Measurements from ENCODE around the gene ADARB2. TPM values are rescaled to one million over a fixed set of nuclear protein-coding genes. Genes with fewer than 3 reads are reported as not detected.
"Not testable (repeated sequence)": the region's sequence is repeated elsewhere in the genome, so short reads cannot be mapped to it uniquely, and the experiment has no call there.

The ADARB2 gene
- under 1 TPM; 0.17 to 0.30 TPM for total RNA-seq

- H3K27me3 Mint-ChIP-seq: peaks cover 77% of the 10 kb centered on the region
- H3K4me1 Mint-ChIP-seq: peaks cover 5% of the 10 kb centered on the region
- H3K4me3 Mint-ChIP-seq: no peak within 1 kb of the TSS
- no peak within 1 kb of the TSS for H3K27ac Mint-ChIP-seq
- H3K36me3 Mint-ChIP-seq (ENCODE audit: low read depth): no peaks in the 10 kb centered on the region
- CTCF ChIA-PET: interaction anchor here (1.7 kb wide), 1 partner anchor 16 kb away, joined by 6 read pairs; no protein-coding TSS in a partner anchor
- H3K9me3 Mint-ChIP-seq: no peaks in the 10 kb centered on the region
- POLR2A ChIA-PET: no interaction called here
- DNase-seq: no peak
Observed at GRCh38 chr10:1737222-1738061, at the start of gene ADARB2. ADARB2 (minus strand) TSS chr10:1737525.

GRCh38 chr10:1785835-1786234 is 48.5 kb upstream of the ADARB2 start:
- H3K36me3 Mint-ChIP-seq (ENCODE audit: low read depth): no peaks in the 10 kb centered on the region
- no peak for DNase-seq
- no peak overlapping the region for H3K27ac Mint-ChIP-seq
- no peak overlapping the region for H3K4me3 Mint-ChIP-seq
- H3K9me3 Mint-ChIP-seq: peaks cover 2% of the 10 kb centered on the region
- no peaks in the 10 kb centered on the region for H3K4me1 Mint-ChIP-seq
- ChIA-PET CTCF (no interaction called here), POLR2A (no interaction called here)
- peaks cover 4% of the 10 kb centered on the region for H3K27me3 Mint-ChIP-seq

DNA sequence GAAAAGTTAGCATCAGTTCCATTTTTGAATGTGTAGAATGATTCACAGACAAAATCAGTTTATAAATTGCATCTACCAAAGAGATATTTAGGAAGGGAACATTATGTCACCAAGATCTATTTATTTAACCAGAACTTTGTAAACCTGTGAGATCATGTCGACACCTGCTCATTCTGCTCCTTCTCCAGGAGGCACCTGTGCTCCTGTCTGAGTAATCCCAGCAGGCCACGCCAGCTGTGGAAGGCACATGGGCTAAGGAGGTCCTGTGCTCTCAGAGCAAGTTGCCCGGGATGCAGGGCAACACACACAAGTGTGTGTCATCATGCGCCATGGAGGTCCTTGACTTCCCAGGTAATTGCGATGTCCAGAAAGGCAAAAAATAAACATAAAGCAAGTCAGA is 45.5 kb upstream of the ADARB2 start:
- Mint-ChIP-seq H3K27ac (no peak overlapping the region), H3K36me3 (ENCODE audit: low read depth) (no peaks in the 10 kb centered on the region)
- POLR2A ChIA-PET: no interaction called here

GRCh38 chr10:1779796-1780195 is 42.5 kb upstream of the ADARB2 start:
- no peak overlapping the region for H3K4me3 Mint-ChIP-seq
- ChIA-PET POLR2A (no interaction called here), CTCF (no interaction called here)
- H3K27ac Mint-ChIP-seq: no peak overlapping the region
- no peak for DNase-seq
- H3K9me3 Mint-ChIP-seq: peaks cover 2% of the 10 kb centered on the region
- H3K4me1 Mint-ChIP-seq: no peaks in the 10 kb centered on the region
- H3K27me3 Mint-ChIP-seq: peaks cover 4% of the 10 kb centered on the region
- no peaks in the 10 kb centered on the region for H3K36me3 Mint-ChIP-seq (ENCODE audit: low read depth)

More for the DNA sequence above, 45.5 kb upstream of the ADARB2 start:
- Mint-ChIP-seq H3K9me3 (peaks cover 2% of the 10 kb centered on the region), H3K4me1 (no peaks in the 10 kb centered on the region), H3K4me3 (no peak overlapping the region), H3K27me3 (peaks cover 4% of the 10 kb centered on the region)
- CTCF ChIA-PET: no interaction called here
- DNase-seq: no peak

DNA sequence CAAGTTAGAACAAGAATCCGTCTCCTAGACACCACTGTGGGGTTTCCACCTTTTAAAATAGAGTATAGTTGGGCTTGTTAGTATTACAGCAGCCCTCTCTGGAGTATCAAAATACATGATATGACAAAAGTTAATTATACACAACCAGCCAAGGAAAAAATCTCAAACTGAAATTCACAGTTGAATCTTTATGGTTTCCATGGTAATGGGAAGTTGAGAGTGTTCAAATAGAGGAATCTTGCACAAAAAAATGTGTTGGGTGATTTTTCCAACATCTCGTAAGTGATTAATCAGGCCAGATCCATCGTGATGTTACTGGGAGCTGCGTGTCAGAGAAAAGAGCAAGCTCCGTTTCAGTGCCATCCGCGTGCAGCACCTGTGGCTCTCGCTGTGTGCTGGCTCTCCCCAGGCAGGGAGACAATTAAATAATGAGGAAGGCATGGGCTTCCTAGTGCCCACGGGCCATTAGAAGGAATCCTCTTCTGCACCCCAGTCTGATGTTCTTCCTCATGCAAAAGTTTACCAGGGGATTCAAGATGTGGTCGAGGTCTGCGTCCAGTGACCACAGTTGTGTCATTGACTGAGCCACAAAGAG is 41.1 kb upstream of the ADARB2 start:
- ChIA-PET POLR2A (no interaction called here), CTCF (interaction anchor here (0.7 kb wide), 1 partner anchor 135 kb away, joined by 3 read pairs; no protein-coding TSS in a partner anchor)
- no peak for DNase-seq
- H3K4me1 Mint-ChIP-seq: no peaks in the 10 kb centered on the region
- no peak overlapping the region for H3K4me3 Mint-ChIP-seq
- H3K27me3 Mint-ChIP-seq: no peaks in the 10 kb centered on the region
- no peaks in the 10 kb centered on the region for H3K36me3 Mint-ChIP-seq (ENCODE audit: low read depth)
- H3K27ac Mint-ChIP-seq: no peak overlapping the region
- peaks cover 1% of the 10 kb centered on the region for H3K9me3 Mint-ChIP-seq

DNA sequence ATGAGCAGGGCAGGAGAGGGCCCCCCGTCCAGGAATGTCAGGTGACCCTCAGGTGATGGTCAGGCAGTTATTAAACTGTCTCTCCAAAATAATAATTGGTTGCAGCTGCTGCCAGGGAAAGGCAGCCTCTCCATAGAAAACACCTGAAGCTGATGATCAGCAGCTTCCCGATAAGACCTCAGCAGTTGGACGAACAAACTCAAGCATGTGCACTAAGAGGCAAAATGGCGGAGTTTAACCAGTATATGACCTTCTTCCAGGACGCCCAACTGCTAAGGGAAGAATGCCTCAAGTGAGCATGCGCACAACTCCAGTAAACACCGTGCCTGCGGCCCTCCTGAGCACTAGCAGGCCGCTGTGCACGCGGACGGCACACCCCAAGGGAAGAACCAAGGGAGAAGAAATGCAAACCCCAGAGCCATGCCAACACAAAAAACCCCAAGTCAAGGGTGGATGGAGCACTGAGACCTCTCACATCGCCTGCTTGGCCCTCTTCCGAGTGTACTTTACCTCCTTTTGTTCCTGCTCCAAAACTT is 38.9 kb upstream of the ADARB2 start:
- POLR2A ChIA-PET: no interaction called here
- H3K9me3 Mint-ChIP-seq: no peaks in the 10 kb centered on the region
- no peak overlapping the region for H3K4me3 Mint-ChIP-seq
- no peaks in the 10 kb centered on the region for H3K4me1 Mint-ChIP-seq
- no peak for DNase-seq
- no peak overlapping the region for H3K27ac Mint-ChIP-seq
- no peaks in the 10 kb centered on the region for H3K27me3 Mint-ChIP-seq
- CTCF ChIA-PET: no interaction called here
- H3K36me3 Mint-ChIP-seq (ENCODE audit: low read depth): no peaks in the 10 kb centered on the region

- H3K4me3 Mint-ChIP-seq: no peak overlapping the region
- ChIA-PET CTCF (no interaction called here), POLR2A (no interaction called here)
- H3K36me3 Mint-ChIP-seq (ENCODE audit: low read depth): no peaks in the 10 kb centered on the region
- H3K9me3 Mint-ChIP-seq: no peaks in the 10 kb centered on the region
- H3K4me1 Mint-ChIP-seq: no peaks in the 10 kb centered on the region
- H3K27me3 Mint-ChIP-seq: no peaks in the 10 kb centered on the region
- no peak for DNase-seq
- H3K27ac Mint-ChIP-seq: no peak overlapping the region
Observed at GRCh38 chr10:1774796-1775195, 37.5 kb upstream of the ADARB2 start.

DNA sequence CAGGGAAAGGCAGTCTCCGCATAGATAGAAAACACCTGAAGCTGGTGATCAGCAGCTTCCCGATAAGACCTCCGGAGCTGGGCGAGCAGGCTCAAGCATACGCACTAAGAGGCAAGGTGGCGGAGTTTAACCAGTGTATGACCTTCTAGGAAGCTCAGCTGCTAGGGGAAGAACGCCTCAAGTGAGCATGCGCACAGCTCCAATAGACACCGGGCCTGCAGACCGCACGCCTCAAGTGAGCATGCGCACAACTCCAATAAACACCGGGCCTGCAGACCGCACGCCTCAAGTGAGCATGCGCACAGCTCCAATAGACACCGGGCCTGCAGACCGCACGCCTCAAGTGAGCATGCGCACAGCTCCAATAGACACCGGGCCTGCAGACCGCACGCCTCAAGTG is 35.9 kb upstream of the ADARB2 start:
- H3K36me3 Mint-ChIP-seq (ENCODE audit: low read depth); POLR2A ChIA-PET; H3K27me3 Mint-ChIP-seq; H3K27ac Mint-ChIP-seq; H3K4me3 Mint-ChIP-seq; H3K4me1 Mint-ChIP-seq; DNase-seq; CTCF ChIA-PET; H3K9me3 Mint-ChIP-seq: not testable (repeated sequence)

DNA sequence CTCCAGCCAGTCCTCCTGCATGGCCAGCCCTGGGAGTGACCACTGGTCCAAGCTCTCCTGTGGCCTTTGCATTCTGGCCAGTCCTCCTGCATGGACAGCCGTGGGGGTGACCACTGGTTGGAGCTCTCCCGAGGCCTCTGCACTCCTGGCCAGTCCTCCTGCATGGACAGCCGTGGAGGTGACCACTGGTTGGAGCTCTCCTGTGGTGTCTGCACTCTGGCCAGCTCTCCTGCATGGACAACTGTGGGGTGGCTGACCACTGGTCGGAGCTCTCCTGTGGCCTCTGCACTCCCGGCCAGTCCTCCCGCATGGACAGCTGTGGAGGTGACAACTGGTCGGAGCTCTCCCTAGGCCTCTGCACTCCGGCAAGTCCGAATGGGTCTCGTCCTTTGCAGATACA is 28.7 kb upstream of the ADARB2 start:
- no peaks in the 10 kb centered on the region for H3K36me3 Mint-ChIP-seq (ENCODE audit: low read depth)
- H3K4me1 Mint-ChIP-seq: no peaks in the 10 kb centered on the region
- ChIA-PET POLR2A (no interaction called here), CTCF (interaction anchor here (0.7 kb wide), 1 partner anchor 11 kb away, joined by 3 read pairs; no protein-coding TSS in a partner anchor)
- H3K27ac Mint-ChIP-seq: no peak overlapping the region
- H3K9me3 Mint-ChIP-seq: no peaks in the 10 kb centered on the region
- H3K27me3 Mint-ChIP-seq: no peaks in the 10 kb centered on the region
- DNase-seq: no peak
- H3K4me3 Mint-ChIP-seq: no peak overlapping the region

GRCh38 chr10:1762076-1762475 is 24.8 kb upstream of the ADARB2 start:
- DNase-seq: no peak
- Mint-ChIP-seq H3K36me3 (ENCODE audit: low read depth) (no peaks in the 10 kb centered on the region), H3K9me3 (peaks cover 5% of the 10 kb centered on the region), H3K27me3 (no peaks in the 10 kb centered on the region), H3K4me1 (no peaks in the 10 kb centered on the region), H3K4me3 (no peak overlapping the region), H3K27ac (no peak overlapping the region)
- POLR2A ChIA-PET: no interaction called here
- CTCF ChIA-PET: no interaction called here

GRCh38 chr10:1754506-1755153 is 17.3 kb upstream of the ADARB2 start:
- Mint-ChIP-seq H3K4me1 (no peaks in the 10 kb centered on the region), H3K27ac (no peak overlapping the region), H3K4me3 (no peak overlapping the region), H3K36me3 (ENCODE audit: low read depth) (no peaks in the 10 kb centered on the region), H3K27me3 (no peaks in the 10 kb centered on the region), H3K9me3 (peaks cover 10% of the 10 kb centered on the region)
- ChIA-PET CTCF (no interaction called here), POLR2A (no interaction called here)
- DNase-seq: no peak

DNA sequence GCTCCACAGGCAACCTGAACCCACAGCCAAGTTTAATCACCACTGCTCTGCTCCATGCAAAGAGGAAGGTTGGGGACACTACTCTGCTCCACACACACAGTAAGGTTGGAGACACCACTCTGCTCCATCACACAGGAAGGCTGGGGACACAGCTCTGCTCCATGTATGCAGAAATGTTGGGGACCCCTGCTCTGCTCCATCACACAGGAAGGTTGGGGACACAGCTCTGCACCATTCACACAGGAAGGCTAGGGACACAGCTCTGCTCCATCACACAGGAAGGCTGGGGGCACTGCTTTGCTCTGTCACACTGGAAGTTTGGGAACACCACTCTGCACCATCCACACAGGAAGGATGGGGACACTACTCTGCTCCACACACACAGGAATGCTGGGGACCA is 14.8 kb upstream of the ADARB2 start:
- CTCF ChIA-PET: interaction anchor here (1.7 kb wide), 1 partner anchor 15 kb away, joined by 6 read pairs; the partner anchor contains the start of gene ADARB2
- H3K27me3 Mint-ChIP-seq: peaks cover 3% of the 10 kb centered on the region

GRCh38 chr10:1747590-1748157 is 10.3 kb upstream of the ADARB2 start:
- DNase-seq: no peak
- peaks cover 3% of the 10 kb centered on the region for H3K27me3 Mint-ChIP-seq
- H3K36me3 Mint-ChIP-seq (ENCODE audit: low read depth): no peaks in the 10 kb centered on the region
- peaks cover 11% of the 10 kb centered on the region for H3K9me3 Mint-ChIP-seq
- no peak overlapping the region for H3K27ac Mint-ChIP-seq
- ChIA-PET POLR2A (no interaction called here), CTCF (no interaction called here)
- no peak overlapping the region for H3K4me3 Mint-ChIP-seq
- H3K4me1 Mint-ChIP-seq: no peaks in the 10 kb centered on the region

More for the DNA sequence above, 14.8 kb upstream of the ADARB2 start:
- no peak for DNase-seq
- no peak overlapping the region for H3K27ac Mint-ChIP-seq
- H3K9me3 Mint-ChIP-seq: peaks cover 11% of the 10 kb centered on the region
- H3K4me1 Mint-ChIP-seq: no peaks in the 10 kb centered on the region
- H3K4me3 Mint-ChIP-seq: no peak overlapping the region
- POLR2A ChIA-PET: no interaction called here
- H3K36me3 Mint-ChIP-seq (ENCODE audit: low read depth): no peaks in the 10 kb centered on the region

All from activated CD4-positive, alpha-beta T cell treated with anti-CD3 and anti-CD28 coated beads, Interleukin-2, amount 10 ng/mL, durations not matched to agents 7 days and 5 days (primary cell).